Inflammatory macrophage treated with lipopolysaccharide for 4 hours (primary cell): ENCODE results near the gene MLST8.
A peak's percentile ranks its signal among the peaks of the same experiment; 100 is the strongest.
"Not testable (repeated sequence)": the region's sequence is repeated elsewhere in the genome, so short reads cannot be mapped to it uniquely, and the experiment has no call there.

Experiments
- DNase-seq: peaks from one replicate; pipeline ENCODE4 v3.0.0-alpha.2; 2020

The MLST8 gene

DNA sequence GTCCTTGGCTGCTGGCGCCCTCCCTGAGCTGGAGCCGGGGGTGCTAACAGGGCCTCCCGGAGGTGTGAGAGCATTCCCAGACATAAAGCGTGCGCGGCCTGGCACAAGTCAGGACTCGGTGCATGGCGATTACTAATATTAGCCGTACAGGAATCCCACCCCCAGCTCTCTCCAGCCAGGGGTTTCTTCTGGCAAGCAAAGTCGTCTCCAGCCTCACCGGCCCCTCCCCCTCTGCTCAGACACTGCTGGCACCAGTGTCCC lies 13.9 kb upstream of the MLST8 start:
- no peak for DNase-seq

DNA sequence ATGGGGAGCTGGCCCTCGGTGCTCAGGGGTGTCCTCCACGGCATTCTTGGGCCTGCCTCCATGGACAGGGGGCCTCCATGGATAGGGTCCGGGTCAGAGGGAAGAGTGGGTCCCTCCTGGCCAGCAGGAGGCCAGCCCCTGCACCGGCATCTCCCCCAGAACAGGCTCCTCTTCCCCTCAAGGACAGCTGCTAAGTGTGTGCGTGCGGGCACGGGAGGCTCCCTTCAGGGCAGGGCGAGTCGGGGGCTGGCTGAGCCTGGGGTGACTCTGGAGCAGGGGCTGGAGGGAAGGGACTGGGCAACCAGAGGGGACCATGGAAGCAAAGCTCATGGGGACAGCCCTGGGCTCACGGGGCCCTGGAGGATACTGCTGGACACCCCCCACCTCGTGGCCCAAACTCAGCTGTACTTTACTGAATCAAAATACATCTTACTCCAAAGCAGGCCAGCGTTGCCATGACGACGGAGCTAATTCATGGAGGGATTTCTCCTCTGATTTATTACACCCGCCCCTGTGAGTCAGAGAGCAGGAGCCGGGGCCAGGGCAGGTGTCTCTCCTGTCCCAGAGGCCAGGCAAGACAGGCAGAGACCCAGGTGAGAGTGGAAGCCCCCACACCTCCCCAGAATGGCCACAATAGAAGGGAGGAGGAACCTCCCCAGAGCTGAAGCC lies 11.0 kb upstream of the MLST8 start:
- no peak for DNase-seq

DNA sequence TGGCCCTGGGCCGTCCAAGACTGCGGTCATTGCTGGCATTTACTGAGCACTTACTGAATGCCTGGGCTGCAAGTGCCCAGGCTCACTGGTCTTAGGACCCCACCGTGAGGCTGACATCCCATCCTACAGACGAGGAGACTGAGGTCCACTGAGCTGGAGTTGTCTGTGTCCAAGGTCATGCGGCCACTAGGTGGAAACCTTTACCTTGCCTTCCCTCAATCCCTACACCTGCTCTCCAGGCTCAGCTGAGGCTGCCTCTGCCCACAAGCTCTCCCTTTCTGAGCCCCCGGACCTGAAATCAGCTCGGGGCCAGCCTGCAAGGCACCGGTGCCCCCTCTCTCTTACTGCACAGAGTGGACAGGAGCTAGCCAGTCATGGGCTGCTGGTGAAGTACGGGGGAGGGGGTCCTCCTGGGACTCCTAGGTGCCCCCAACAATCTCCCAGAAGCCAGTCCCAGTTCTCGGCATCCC lies 10.4 kb upstream of the MLST8 start:
- DNase-seq, result peak; percentile 27

DNA sequence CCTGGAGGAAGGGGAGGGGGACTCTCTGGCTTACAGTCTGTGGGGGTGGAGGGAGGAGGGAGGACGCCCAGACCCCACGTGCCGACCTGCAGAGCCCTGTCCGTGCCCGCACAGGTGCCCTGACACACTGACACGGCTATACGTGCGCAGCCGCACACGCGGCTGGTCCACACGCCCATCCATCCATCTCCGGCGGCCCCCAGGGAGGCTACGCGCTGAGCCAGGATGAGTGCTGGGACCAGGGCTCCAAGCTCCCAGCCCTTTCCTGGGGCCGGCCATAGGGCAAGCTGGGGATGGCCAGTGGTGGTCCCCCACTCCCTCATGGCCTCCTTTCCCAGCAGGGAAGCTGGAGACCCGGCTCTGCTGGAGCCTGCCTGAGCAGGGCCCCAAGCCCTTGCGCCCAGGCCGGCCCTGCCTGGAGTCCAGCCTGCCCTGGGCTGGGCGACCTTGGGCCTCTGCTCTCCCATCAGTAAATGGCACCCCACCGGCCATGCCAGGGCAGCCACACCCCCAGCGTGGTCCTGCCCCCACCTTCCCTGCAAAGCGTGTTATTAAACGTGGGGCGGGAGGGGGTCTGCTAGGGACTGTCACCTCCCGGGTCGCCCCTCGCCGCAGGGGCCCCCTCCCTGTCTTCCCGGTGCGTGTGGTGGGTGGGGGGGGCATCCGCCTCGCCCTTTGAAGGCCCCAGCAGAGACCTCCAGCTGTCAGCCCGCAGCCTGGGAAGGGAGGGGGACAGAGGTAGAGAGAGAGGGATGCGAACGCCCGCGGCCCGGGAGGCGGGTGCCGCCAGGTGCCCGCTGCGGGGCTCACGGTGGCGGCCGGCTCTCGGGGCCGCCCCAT lies 9.7 kb upstream of the MLST8 start:
- DNase-seq, result no peak

DNA sequence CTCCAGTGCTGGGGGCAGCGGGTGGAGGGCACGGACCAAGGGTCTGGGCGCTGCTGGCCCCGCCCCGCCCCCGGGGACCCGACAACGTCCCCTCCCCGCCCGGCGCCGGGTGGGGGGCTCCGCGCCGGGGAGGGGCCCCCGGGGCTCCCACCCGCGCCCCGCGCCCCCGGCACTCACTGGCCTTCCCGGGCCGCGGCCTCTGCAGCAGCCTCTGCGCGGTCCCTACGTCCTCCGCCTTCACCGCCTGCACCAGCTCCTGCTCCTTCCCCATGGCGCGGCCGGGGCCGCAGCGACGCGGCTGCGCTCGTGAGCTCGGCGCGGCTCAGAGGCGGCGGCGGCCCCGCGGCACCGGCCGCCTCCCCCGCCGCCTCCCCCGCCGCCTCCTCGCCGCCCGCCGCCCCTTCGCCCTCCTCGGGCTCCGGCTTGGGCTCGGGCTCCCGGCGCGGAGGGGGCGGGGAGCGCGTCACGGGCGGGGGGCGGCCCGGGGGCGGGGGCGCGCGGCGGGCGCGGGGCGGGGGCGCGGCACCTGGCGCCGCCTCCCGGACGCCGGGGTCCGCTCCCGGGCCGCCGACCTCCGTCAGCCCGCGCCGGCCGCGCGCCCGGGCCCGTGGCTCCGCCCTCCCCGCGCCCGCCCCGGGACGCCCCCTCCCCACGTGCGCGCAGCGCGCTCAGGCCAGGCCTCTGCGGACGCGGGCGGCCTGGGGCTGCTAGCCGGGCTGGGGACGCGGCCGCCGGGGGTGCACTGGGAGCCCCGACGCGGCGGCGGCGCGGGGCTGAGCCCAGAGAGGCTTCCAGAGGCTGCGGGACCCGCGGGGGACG lies 8.9 kb upstream of the MLST8 start, which contains the start of gene CASKIN1:
Gene CASKIN1, minus strand, starts transcription at position 444 of the 819 bp plus-strand sequence. Its CDS starts 173 bp downstream, at position 271.
- peak; percentile 33 for DNase-seq

DNA sequence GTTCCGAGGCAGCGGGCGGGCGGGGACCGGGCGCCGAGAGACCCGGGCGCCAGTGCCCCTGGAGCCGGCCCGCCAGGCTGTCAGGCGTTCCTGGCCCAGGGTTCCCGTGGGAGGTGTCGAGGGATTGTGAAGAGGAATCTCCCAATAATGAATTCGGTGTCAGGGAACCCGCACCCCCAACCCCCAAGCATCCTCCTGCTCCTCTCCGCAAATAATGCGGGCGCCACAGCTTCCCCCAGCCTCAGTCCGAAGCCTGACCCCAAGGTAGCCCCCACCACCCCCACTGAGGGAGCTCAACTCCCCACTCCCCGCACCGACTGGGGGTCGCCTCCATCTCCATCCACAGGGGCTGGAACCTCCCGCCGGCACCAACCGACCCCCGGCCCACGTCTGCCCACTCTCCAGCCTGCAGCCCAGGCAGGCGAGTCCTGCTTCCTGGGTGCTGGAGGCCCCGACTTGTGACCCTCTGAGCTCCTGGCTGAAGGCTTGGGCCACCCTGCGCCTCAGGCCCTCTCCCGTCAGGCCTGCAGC lies 8.2 kb upstream of the MLST8 start:
- DNase-seq, result no peak

DNA sequence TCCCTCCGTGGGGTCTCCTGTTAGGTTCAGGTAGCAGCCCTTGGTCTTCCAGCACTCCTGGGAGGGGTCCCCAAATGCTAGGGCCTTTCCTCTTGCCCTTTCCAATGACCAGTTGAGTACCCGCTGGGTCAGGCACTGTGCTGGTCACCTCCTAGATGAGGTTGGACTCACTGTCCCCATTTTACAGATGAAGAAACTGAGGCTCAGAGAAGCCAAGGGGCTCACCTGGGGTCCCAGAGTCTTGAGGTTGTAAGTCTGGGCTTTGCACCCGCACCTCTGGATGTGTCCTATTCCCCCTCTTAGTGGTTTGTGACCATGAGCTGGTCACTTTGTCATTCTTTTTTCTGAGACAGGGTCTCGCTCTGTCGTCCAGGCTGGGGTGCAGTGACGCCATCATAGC lies 7.5 kb upstream of the MLST8 start:
- DNase-seq, result no peak

DNA sequence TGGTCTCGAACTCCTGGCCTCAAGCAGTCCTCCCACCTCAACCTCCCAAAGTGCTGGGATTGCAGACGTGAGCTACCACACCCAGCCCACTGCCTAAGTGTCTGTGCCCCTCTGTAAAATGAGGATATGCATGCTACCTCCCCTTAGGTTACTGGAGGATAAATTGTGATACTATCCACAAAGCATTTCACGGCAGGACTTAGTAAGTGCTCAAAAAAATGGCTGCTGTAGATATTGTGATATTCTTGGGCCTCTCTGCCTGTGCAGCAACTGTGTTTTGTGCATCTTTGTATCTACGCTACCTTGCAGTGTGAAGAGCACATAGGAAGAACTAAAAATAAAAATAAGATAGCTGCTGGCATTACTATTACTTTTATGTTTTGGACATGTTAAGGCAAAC lies 7.0 kb upstream of the MLST8 start:
- no peak for DNase-seq

DNA sequence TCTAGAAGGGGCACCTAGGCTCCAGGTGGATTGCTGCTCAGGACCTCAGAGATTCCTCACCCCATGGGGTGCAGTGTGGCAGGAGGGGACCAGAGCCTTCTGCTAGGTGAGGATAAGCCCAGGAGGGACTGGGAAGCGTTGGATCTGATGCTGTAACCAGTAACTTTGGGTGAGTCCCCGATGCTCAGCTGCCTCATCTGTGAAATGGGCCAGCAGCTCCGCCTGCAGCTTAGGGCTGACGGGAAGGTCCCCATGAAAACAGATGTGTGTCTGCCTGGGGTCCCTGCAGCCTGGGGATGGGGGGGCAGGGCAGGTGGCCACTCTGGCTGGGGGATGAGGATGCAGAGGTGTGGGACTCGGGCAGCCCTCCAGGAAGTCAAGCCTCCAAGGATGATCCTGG lies 6.2 kb upstream of the MLST8 start:
- DNase-seq, result no peak

DNA sequence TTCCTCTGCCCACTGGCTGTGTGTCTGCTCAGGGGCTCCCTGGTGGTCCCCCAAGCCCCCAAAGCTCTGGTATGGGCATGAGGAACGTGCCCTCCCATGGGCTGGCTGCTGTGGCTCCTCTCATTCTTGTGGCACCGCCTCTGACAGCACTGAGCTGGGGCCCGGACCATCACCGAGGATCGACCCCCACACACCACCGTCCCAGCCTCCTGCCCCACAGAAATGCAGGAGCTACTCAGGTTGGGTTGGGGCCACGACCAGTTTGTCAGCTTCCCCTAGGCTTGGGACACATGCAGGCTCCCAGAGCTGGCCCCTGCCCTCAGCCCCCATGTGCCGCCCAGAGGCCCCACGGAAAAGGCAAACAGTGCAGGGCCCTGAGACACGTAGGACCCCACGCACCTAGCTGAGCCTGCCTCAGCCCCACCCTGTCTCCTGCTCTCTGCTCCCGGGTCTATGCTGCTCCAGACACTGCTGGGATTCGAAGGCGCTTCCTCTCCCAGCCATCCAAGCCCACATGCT lies 5.6 kb upstream of the MLST8 start:
- DNase-seq, result no peak

DNA sequence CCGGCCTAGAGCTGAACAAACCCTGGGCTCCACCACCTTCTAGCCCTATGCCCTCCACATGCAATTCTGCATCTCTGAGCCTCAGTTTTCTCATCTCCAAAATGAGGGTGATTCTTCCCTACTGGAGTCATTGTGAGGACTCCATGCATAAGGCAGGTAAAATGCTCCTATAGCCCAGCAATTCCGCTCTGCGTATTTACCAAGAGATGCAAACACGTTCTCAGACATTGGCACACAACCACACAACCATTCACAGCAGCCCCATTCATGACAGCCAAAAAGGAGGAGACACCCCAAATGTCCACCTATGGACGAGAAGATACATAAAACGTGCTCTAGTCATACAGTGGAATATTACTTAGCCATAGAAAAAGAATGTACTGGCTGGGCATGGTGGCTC lies 4.9 kb upstream of the MLST8 start:
- no peak for DNase-seq

DNA sequence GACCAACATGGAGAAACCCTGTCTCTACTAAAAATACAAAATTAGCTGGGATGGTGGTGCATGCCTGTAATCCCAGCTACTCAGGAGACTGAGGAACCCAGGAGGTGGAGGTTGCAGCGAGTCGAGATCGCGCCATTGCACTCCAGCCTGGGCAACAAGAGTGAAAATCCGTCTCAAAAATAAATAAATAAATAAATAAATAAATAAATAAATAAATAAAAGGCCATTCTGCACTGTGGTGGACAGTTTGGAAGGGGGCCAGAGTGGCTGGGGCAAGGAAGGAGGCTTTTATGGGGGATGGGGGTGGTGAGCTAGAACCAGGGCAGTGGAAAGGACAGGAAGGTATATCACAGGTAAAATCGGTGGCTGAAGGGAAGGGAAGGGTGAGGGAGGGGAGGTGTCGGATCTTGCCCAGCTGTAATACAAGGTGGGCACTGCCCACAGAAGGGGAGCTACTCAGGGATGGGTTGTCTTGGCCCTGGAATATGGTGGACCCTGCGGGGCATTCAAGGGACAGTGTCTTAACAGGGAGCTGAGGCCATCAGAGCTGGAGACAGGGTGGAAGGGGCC lies 2.0 kb upstream of the MLST8 start:
- not testable (repeated sequence) for DNase-seq

DNA sequence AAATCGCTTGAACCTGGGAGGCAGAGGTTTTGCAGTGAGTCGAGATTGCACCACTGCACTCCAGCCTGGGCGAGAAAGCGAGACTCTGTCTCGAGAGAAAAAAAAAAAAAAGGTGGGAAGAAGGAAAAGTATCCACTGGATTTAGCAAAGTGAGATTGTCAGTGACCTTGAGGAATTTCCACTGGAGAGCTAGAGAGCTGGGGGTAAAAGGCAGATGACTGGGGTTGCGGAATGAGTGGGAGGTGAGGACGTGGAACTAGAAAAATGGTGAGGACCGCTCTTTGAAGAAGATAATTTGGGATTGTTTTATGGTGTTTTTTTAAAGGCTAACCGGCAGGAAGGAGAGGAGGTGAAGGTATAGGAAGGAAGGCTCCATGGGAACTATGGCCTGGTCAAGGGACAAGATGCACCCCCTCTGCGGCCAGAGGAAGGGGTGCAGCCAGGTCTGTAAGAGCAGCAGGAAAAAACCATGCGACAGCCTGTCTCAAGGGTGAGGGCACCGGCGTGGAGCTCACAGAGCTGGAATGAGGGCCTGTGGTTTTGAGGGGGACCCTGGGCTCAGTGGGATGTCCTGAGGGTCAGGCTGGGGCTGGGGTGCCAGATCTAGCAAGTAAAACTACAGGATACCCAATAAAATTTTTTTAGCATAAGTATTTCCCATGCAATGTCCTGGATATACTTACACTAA lies 694 bp upstream of the MLST8 start:
- DNase-seq, result no peak

DNA sequence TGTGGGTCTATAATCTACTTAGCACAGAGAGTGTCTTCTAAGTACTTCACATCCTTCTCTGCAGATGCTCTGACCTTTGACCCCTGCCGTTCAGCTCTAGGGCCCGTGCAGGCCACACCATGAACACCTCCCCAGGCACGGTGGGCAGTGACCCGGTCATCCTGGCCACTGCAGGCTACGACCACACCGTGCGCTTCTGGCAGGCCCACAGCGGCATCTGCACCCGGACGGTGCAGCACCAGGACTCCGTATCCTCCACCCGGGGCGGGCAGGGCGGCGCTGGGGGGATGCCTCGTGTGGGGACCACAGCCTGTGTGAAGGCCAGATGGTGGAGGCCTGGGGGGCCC lies 686 bp downstream of the MLST8 start:
- DNase-seq, result no peak

DNA sequence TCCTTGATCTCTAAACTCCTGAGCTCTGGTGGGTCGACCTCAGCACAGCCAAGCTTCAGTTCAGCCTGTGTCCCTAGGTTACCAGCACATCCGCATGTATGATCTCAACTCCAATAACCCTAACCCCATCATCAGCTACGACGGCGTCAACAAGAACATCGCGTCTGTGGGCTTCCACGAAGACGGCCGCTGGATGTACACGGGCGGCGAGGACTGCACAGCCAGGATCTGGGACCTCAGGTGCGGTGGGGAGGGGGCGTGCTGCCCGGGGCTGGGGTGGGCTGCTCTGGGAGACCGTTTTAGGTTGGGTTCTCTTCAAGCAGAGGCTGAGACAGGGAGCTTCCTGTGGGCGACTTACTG lies 1.1 kb downstream of the MLST8 start:
- no peak for DNase-seq

DNA sequence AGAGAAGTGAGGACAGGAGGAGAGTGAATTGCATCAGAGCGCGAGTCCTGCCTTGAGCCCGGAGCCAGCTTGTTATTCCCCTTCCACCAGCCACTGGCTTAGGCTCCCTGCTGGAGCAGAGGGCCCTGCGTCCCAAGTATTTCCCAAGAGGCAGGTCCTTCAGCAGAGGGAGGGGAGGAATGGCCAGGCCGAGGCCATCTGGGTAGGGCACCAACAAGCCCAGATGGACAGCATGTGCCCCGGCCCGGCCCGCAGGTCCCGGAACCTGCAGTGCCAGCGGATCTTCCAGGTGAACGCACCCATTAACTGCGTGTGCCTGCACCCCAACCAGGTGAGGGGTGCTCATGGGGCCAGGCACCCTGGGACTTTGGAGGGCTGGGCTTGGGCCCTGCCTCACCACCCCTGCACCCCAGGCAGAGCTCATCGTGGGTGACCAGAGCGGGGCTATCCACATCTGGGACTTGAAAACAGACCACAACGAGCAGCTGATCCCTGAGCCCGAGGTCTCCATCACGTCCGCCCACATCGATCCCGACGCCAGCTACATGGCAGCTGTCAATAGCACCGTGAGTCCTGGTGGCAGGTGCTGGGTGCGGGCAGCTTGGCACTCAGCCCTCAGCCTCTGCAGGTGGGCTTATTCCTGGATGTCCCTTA lies 1.7 kb downstream of the MLST8 start:
- DNase-seq, result peak; percentile 47

DNA sequence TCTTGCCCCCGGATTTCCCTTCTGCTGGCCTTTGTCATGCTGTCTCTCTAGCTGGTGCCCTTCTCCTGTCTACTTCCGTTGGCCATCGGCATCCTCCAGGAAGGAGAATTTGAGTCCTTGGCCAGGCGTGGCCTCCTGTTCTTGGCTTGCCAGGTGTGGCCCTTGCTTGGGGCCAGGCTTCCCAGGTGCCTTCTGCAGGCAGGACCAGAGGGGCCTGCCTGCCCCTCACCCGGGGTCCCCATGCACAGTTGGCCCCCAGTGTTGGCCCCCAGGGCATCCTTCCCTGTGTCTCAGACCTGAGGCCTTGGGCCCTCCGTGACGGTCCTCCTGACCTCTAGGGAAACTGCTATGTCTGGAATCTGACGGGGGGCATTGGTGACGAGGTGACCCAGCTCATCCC lies 2.6 kb downstream of the MLST8 start:
- DNase-seq, result no peak

DNA sequence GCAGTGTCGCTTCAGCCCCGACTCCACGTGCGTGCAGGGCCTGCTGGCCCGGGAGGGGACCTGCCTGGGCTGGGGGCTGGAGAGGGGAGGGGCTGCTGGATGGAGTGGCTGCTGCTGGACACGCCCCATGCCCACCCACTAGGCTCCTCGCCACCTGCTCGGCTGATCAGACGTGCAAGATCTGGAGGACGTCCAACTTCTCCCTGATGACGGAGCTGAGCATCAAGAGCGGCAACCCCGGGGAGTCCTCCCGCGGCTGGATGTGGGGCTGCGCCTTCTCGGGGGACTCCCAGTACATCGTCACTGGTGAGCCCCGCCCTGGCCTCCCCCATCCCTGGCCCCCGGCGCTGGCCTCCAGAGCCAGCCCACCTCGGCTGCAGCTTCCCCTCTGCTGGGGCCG lies 3.1 kb downstream of the MLST8 start:
- DNase-seq, result no peak

DNA sequence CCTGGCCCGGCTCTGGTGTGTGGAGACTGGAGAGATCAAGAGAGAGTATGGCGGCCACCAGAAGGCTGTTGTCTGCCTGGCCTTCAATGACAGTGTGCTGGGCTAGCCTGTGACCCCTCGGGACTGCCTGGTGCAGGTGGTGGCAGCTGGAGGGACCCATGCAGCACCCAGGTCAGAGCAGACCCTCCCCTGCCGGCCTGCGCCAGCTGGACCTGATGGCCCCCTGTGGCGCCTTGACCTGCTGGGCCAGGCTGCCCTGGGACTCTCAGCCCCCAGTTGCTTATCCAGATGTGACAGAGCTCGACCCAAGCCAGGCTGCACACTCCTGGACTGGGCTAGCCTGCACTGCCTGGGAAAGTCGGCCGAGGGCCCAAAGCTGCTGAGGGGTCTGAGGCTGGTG lies 3.5 kb downstream of the MLST8 start:
- no peak for DNase-seq

DNA sequence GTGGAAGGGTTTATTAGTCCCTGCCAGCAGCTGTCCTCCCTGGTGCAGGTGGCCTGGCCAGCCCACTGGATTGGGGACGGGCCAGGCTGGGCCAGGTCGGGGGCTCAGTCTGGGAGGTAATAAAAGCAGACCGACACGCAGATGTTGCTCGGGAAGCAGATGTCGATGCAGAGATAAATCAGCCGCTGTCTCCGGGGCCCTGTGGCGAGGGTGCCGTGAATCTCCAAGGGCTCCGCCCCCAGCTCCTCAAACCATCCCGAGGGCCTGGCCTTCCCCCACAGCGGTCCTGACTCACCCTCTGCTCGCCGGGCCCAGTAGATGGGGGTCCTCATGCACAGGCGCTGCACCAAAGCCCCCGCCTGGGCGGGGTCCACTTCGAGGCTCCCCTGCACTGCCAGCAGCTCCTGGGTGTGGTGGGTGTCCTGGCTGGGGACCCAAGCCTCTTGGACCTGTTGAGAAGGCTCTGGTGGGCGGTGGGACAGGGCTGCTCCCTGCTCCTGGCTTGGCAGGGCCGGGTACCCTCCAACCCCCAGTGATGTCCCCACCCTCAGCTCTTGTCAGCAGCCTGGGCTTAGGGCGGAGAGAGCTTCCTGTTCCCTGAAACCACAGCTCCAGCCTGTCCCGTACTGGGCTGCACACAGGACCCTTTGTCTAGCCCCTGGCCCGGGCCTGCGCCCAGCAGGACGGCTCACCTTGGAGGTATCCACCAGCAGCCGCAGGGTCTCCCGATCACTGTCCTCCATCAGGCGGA lies 4.2 kb downstream of the MLST8 start:
- DNase-seq, result no peak

DNA sequence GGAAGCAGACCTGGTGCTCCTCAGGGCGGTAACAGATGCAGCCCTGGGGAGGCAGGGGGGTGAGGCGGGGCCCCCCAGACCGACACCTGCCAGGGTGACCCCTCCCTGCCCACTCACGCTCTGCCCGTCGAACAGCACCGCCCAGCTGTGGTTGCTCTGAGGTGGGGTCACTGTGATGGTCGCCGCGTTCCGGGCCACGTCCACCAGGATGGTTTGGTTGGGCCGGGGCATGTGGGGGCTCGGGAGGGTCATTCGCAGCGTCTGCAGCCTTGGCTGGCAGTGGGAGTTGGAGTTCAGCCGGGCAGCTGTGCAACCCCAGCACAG lies 4.7 kb downstream of the MLST8 start:
- DNase-seq, result no peak
